ENCODE results near the gene USP34.

USP34 gene

DNA sequence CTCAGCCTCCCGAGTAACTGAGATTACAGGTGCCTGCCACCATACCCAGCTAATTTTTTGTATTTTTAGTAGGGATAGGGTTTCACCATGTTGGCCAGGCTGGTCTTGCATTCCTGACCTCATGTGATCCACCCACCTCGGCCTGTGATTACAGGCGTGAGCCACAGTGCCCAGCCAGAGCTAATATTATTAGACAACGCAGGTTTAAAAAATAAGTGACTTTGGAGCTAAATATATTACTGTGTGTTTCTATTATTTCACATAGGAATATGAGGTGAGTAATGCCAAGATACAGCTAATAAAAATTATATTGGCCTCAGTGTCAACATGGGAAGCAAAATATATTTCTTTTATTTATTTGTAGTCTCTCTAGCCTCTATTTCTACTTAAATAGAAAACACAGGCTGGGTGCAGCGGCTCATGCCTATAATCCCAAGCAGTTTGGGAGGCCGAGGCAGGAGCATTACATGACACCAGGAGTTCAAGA, 188.7 kb downstream of the USP34 start:
- no peak overlapping the region for H3K4me3 ChIP-seq (ENCODE audit: low read depth, low read length)
- TF ChIP-seq, protein P1, sequence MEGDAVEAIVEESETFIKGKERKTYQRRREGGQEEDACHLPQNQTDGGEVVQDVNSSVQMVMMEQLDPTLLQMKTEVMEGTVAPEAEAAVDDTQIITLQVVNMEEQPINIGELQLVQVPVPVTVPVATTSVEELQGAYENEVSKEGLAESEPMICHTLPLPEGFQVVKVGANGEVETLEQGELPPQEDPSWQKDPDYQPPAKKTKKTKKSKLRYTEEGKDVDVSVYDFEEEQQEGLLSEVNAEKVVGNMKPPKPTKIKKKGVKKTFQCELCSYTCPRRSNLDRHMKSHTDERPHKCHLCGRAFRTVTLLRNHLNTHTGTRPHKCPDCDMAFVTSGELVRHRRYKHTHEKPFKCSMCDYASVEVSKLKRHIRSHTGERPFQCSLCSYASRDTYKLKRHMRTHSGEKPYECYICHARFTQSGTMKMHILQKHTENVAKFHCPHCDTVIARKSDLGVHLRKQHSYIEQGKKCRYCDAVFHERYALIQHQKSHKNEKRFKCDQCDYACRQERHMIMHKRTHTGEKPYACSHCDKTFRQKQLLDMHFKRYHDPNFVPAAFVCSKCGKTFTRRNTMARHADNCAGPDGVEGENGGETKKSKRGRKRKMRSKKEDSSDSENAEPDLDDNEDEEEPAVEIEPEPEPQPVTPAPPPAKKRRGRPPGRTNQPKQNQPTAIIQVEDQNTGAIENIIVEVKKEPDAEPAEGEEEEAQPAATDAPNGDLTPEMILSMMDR (IDR thresholded peaks at IDR 0.05; ENCODE audit: low read depth, low read length) = no peak
- in situ Hi-C loops (cut with HindIII; ENCODE audit: low sequenced_read_pairs) = no loop called here
- DNase-seq (ENCODE audit: low read depth, low spot score) = no peak

DNA sequence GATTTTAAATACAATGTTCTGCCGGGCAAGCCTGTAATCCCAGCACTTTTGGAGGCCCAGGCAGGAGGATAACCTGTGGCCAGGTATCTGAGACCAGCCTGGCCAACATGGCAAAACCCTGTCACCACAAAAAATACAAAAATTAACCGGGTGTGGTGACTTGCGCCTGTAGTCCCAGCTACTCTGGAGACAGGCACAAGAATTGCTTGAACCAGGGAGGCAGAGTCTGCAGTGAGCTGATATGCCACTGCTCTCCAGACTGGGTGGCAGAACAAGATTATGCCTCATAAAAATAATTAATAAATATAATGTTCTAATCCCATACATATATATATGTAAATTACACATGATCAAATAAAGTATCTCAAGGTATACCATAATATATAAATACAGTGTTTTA, 189.6 kb downstream of the USP34 start:
- TF ChIP-seq, protein P1 (IDR thresholded peaks at IDR 0.05; ENCODE audit: low read depth, low read length) = no peak
- DNase-seq (ENCODE audit: low read depth, low spot score) = no peak
- H3K4me3 ChIP-seq (ENCODE audit: low read depth, low read length) = no peak overlapping the region
- in situ Hi-C loops (cut with HindIII; ENCODE audit: low sequenced_read_pairs) = no loop called here

DNA sequence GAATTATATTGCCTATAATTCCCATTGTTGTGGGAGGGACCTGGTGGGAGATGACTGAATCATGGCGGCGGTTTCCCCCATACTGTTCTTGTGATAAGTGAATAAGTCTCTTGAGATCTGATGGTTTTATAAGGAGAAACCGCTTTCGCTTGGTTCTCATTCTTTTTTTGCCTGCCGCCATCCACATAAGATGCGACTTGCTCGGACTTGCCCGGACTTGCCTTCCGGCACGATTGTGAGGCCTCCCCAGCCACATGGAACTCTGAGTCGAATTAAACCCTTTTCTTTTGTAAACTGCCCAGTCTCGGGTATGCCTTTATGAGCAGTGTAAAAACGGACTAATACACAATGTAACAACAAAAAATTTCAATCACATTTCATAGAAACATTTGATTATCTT, 193.1 kb downstream of the USP34 start:
- H3K4me3 ChIP-seq (ENCODE audit: low read depth, low read length) = no peak overlapping the region
- DNase-seq (ENCODE audit: low read depth, low spot score) = no peak
- TF ChIP-seq, protein P1 (IDR thresholded peaks at IDR 0.05; ENCODE audit: low read depth, low read length) = no peak
- in situ Hi-C loops (cut with HindIII; ENCODE audit: low sequenced_read_pairs) = no loop called here

DNA sequence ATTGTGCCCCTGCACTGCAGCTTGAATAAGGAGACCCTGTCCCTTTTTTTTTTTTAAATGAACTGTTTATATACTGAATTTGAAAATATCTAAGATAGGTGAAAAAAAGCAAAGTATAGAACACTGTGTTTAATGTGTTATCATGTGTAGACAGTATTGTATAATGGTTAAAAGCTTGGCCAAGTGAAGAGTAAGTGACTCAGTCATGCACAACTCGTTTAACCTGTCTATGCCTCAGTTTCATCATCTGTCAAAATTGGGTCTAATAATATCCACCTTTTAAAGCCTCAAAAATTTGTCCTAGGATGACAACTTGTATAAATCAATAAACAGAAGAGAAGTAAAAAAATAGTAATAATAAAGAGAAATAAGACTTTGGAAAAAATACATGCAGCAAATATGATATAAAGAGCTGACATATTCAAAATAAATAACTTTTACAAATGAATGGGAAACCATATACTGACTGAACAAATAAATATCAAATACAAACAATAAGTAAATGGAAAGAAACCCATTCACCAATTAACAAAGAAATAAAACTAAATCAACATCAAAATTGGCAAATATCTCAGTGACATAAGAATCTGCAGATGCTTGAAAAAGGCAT, 195.2 kb downstream of the USP34 start:
- no peak overlapping the region for H3K4me3 ChIP-seq (ENCODE audit: low read depth, low read length)
- DNase-seq (ENCODE audit: low read depth, low spot score) = no peak
- in situ Hi-C loops (cut with HindIII; ENCODE audit: low sequenced_read_pairs) = no loop called here
- TF ChIP-seq, protein P1 (IDR thresholded peaks at IDR 0.05; ENCODE audit: low read depth, low read length) = no peak

DNA sequence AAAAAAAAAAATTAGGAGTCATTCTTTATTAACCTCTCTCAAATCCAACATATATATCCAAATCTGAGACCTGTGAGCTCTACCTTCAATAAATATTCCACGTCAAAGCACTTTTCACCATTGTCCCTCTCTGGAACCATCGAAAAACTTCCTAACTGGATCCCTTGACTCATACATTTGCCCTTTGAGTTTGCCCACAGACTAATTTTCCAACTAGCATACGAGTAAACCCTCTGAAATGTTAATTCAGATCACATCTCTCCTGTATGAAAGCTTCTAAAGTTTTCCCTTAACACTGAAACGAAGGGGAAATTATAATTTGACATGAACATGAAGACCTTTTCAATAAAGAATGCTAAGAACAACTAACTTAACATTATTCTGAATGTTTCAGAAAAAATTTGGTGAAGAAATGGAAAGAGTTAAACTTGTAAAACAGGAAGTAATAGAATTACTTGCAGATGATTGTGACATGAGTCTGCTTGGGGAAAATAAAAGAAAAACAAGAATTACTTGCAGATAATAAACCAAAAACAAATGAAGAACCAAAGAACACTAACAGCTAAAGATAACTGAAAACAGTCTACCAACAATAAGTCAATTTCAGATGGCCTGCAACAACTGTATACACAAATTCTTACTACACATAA, 198.3 kb downstream of the USP34 start:
- TF ChIP-seq, protein P1 (IDR thresholded peaks at IDR 0.05; ENCODE audit: low read depth, low read length) = no peak
- in situ Hi-C loops (cut with HindIII; ENCODE audit: low sequenced_read_pairs) = no loop called here
- DNase-seq (ENCODE audit: low read depth, low spot score) = peak; percentile 41
- H3K4me3 ChIP-seq (ENCODE audit: low read depth, low read length) = no peak overlapping the region

DNA sequence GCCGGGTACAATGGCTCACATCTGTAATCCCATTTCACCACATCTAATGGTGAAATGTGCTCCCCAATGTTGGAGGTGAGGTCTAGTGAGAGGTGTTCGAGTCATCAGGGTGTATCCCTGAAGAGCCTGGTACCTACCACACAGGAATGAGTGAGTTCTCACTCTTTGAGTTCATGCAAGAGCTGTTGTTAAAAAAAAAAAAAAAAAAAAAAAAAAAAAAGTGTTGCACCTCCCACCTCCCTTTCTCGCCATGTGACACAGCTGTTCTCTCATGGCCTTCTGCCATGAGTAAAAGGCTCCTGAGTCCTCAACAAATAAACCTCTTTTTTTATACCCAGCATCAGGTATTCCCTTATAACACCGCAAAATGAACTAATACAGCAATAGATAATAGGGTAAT, 202.6 kb downstream of the USP34 start:
- no peak overlapping the region for H3K4me3 ChIP-seq (ENCODE audit: low read depth, low read length)
- TF ChIP-seq, protein P1 (IDR thresholded peaks at IDR 0.05; ENCODE audit: low read depth, low read length) = no peak
- in situ Hi-C loops (cut with HindIII; ENCODE audit: low sequenced_read_pairs) = no loop called here
- no peak for DNase-seq (ENCODE audit: low read depth, low spot score)
